Body of pancreas (tissue), 4 donors: ENCODE data around the gene GCNT2.

Experiments
- CTCF ChIP-seq, 7 experiments: fragments of 450-650 bp in 4 of 7; fragments of 200-600 bp in 3 of 7; sonication (generic) in 3 of 7; IDR thresholded peaks; one replicate each; pipeline ENCODE4 v1.5.1; 2016 to 2019; ENCODE audit warnings: antibody characterized with exemption in 7 of 7
- POLR2A ChIP-seq, 3 donors: fragments of 450-650 bp; IDR thresholded peaks; one replicate each; pipeline ENCODE4 v1.6.1; 2016; ENCODE audit warnings: antibody characterized with exemption in 3 of 3, mild to moderate bottlenecking in 2 of 3

- no peak for TF ChIP-seq CTCF (IDR thresholded peaks at IDR 0.05)
- no peak for TF ChIP-seq POLR2A (IDR thresholded peaks at IDR 0.05)
Observed at GRCh38 chr6:10514049-10514780, 6.9 kb upstream of the GCNT2 start.
